NT2/D1 (cell line): Measurements from ENCODE around the gene COL4A3.

Source experiments
- SUZ12 ChIP-seq: IDR thresholded peaks from 2 replicates; pipeline ENCODE4 v1.6.1; 2011; ENCODE audit not compliant: insufficient read length, insufficient read depth; ENCODE audit errors: extremely low read depth
- ZNF274 ChIP-seq: IDR thresholded peaks from 2 replicates; pipeline ENCODE4 v1.6.1; 2011; ENCODE audit warnings: mild to moderate bottlenecking, low read depth, low read length

DNA sequence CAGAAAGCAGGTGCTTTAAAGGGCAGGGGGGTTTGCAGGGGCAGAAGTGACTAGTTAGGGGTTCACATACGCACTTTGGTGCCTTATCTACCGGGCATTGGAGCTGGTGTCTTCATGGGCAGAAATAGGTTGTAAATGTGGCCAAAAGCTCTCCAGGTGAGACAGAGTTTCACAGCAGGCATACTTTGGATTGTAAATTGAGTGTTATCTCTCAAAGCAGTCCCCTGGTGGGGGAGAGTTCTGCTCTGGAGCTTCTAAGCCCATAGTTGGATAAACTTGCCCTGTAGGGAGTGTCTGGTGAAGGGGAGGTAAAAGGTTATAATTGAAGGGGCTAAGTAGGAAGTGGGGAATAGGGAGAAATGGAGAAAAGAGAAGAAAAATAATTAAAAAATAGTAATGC is 43.1 kb downstream of the COL4A3 start:
- TF ChIP-seq ZNF274 (no peak), SUZ12 (no peak)
